PC-9 (cell line): ENCODE measurements around the gene RNF5.

Experiments used
- CTCF ChIP-seq: fragments of 200-600 bp; sonication (generic); conservative IDR thresholded peaks from 2 replicates; pipeline ENCODE4 v1.6.1; 2017; ENCODE audit warnings: mixed run types, antibody characterized with exemption, mild to moderate bottlenecking, moderate library complexity
- EZH2 ChIP-seq: fragments of 200-600 bp; sonication (generic); IDR thresholded peaks from 2 replicates; pipeline ENCODE4 v1.8.0; 2017; ENCODE audit warnings: antibody characterized with exemption, low read depth

- no peak for TF ChIP-seq CTCF
- no peak for TF ChIP-seq EZH2
These were observed 20.2 kb upstream of the RNF5 start for GRCh38 chr6:32158052-32158451.
